Mesendoderm (in vitro differentiated cells): Measurements from ENCODE around the gene RNF13.

Experiments
- DNase-seq: peaks from one replicate; pipeline ENCODE4 v3.0.0; 2013
- H2AK5ac ChIP-seq: 2 replicates; pipeline ENCODE4 v1.6.1; 2013; ENCODE audit warnings: low read length, inconsistent platforms
- H2BK120ac ChIP-seq: 2 replicates; pipeline ENCODE4 v1.6.1; 2013; ENCODE audit warnings: low read depth, mild to moderate bottlenecking, low read length, moderate library complexity, mixed read lengths
- H2BK15ac ChIP-seq: replicated peaks from 2 replicates; pipeline ENCODE4 v1.6.1; 2013; ENCODE audit warnings: low read depth, mild to moderate bottlenecking, moderate library complexity
- H2BK5ac ChIP-seq: 2 replicates; pipeline ENCODE4 v1.6.1; 2013; ENCODE audit warnings: low read length, inconsistent platforms
- H3K18ac ChIP-seq: 2 replicates; pipeline ENCODE4 v1.6.1; 2013; ENCODE audit warnings: mild to moderate bottlenecking, low read length, mixed read lengths
- H3K23ac ChIP-seq: one replicate; pipeline ENCODE4 v1.6.1; 2013; ENCODE audit warnings: low read length
- H3K27ac ChIP-seq: 2 replicates; pipeline ENCODE4 v1.5.1; 2013; ENCODE audit warnings: low read depth, mild to moderate bottlenecking, inconsistent platforms, low read length, moderate library complexity
- H3K27me3 ChIP-seq: 2 replicates; pipeline ENCODE4 v1.6.1; 2013; ENCODE audit warnings: low read length, control low read depth, mild to moderate bottlenecking, inconsistent platforms; ENCODE audit not compliant: insufficient read depth, poor library complexity
- H3K36me3 ChIP-seq: 2 replicates; pipeline ENCODE4 v1.6.1; 2013; ENCODE audit warnings: low read length, inconsistent platforms; ENCODE audit not compliant: control insufficient read depth, insufficient read depth
- H3K4ac ChIP-seq: one replicate; pipeline ENCODE4 v1.6.1; 2013; ENCODE audit warnings: low read depth, mild to moderate bottlenecking, low read length, moderate library complexity
- H3K4me1 ChIP-seq: 2 replicates; pipeline ENCODE4 v1.6.1; 2013; ENCODE audit warnings: low read depth, low read length, inconsistent platforms; ENCODE audit not compliant: control insufficient read depth
- H3K4me2 ChIP-seq: 2 replicates; pipeline ENCODE4 v1.6.1; 2013; ENCODE audit warnings: low read length
- H3K4me3 ChIP-seq: 2 replicates; pipeline ENCODE4 v1.5.1; 2013; ENCODE audit warnings: mild to moderate bottlenecking, low read length
- H3K56ac ChIP-seq: one replicate; pipeline ENCODE4 v1.6.1; 2013; ENCODE audit warnings: low read length
- H3K79me1 ChIP-seq: 2 replicates; pipeline ENCODE4 v1.6.1; 2013; ENCODE audit warnings: low read length, inconsistent platforms
- H3K79me2 ChIP-seq: 2 replicates; pipeline ENCODE4 v1.6.1; 2013; ENCODE audit warnings: mild to moderate bottlenecking, low read length; ENCODE audit not compliant: control insufficient read depth, insufficient read depth
- H3K9ac ChIP-seq: 2 replicates; pipeline ENCODE4 v1.6.1; 2013; ENCODE audit warnings: low read length, inconsistent platforms
- H4K5ac ChIP-seq: one replicate; pipeline ENCODE4 v1.6.1; 2013; ENCODE audit warnings: low read length
- H4K8ac ChIP-seq: one replicate; pipeline ENCODE4 v1.6.1; 2013; ENCODE audit warnings: low read depth, mild to moderate bottlenecking, control low read depth, low read length, moderate library complexity
- WGBS: extraction: QIAGEN DNeasy Blood & Tissue Kit; methylation state at CpG from one replicate; pipeline ENCODE4 v1.1.7; 2013; ENCODE audit warnings: low lambda C conversion rate, missing lambda C conversion rate; ENCODE audit not compliant: insufficient coverage; ENCODE audit errors: extremely low coverage; 5-methylcytosine and 5-hydroxymethylcytosine counted together

Gene RNF13

DNA sequence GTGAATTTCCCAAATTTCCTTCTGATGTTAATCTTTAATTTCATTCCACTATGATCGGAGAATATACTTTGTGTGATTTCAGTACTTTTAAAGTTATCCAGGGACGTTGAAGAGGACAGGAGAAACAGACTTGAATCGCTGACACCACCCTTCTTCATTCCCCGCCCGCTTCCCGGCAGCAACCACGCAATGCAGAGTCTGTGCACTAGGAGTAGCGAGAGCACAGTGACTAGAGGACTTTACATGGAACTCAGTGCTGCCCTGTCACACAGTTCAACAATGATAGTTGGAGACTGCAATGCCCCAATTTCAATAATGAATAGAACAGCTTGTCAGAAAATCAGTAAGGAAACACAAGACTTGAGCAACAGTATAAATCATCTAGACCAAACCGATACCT is 73.9 kb downstream of the RNF13 start:
- H3K27ac ChIP-seq, result no peak overlapping the region
- H3K4me3 ChIP-seq, result no peak overlapping the region
- no peaks in the 10 kb centered on the region for H3K4me1 ChIP-seq
- no peak overlapping the region for H2BK15ac ChIP-seq
- WGBS, result no CpG with 5 or more reads among the region's 9 CpGs
- no peak overlapping the region for H4K5ac ChIP-seq
- no peak overlapping the region for H2BK5ac ChIP-seq
- peak; percentile 34 for DNase-seq
- H3K9ac ChIP-seq, result no peak overlapping the region
- H2BK120ac ChIP-seq, result no peak overlapping the region
- no peak overlapping the region for H4K8ac ChIP-seq
- no peak overlapping the region for H3K56ac ChIP-seq
- no peak overlapping the region for H3K23ac ChIP-seq
- H2AK5ac ChIP-seq, result no peak overlapping the region
- no peaks in the 10 kb centered on the region for H3K79me1 ChIP-seq
- no peak overlapping the region for H3K4ac ChIP-seq
- H3K27me3 ChIP-seq, result no peaks in the 10 kb centered on the region
- H3K79me2 ChIP-seq, result no peaks in the 10 kb centered on the region
- no peaks in the 10 kb centered on the region for H3K36me3 ChIP-seq
- no peak overlapping the region for H3K4me2 ChIP-seq
- H3K18ac ChIP-seq, result no peak overlapping the region

DNA sequence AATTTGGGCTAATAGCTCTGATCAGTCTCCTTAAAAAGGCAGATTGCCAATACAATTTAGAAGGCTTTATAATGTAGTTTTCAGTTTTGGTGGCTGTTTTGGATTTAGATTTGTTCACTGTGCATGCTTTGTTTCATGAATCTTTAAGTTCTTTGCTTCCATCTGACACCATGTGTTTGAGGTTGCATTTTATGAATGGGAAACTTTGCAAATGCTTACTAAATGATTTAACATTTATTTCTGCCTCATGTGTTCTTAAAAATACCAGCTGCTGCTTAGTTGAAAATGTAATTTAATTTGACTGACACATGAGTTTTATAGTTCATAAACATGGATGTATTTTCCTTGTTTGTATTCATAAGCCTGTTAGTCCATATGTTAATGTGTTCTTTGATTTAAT is 78.6 kb downstream of the RNF13 start:
- no peaks in the 10 kb centered on the region for H3K36me3 ChIP-seq
- H2AK5ac ChIP-seq, result no peak overlapping the region
- no peak overlapping the region for H4K5ac ChIP-seq
- H2BK15ac ChIP-seq, result no peak overlapping the region
- H3K18ac ChIP-seq, result no peak overlapping the region
- H2BK120ac ChIP-seq, result no peak overlapping the region
- H3K27me3 ChIP-seq, result no peaks in the 10 kb centered on the region
- H2BK5ac ChIP-seq, result no peak overlapping the region
- H3K23ac ChIP-seq, result no peak overlapping the region
- H3K9ac ChIP-seq, result no peak overlapping the region
- DNase-seq, result no peak
- H3K4me1 ChIP-seq, result no peaks in the 10 kb centered on the region
- no peak overlapping the region for H3K4ac ChIP-seq
- no peak overlapping the region for H3K4me2 ChIP-seq
- no peak overlapping the region for H4K8ac ChIP-seq
- H3K79me2 ChIP-seq, result no peaks in the 10 kb centered on the region
- no peak overlapping the region for H3K27ac ChIP-seq
- H3K79me1 ChIP-seq, result no peaks in the 10 kb centered on the region
- H3K4me3 ChIP-seq, result no peak overlapping the region
- H3K56ac ChIP-seq, result no peak overlapping the region

GRCh38 chr3:149892371-149892770 is 79.4 kb downstream of the RNF13 start:
- no peak overlapping the region for H3K4me3 ChIP-seq
- H2BK120ac ChIP-seq, result no peak overlapping the region
- no peak overlapping the region for H3K27ac ChIP-seq

GRCh38 chr3:149894205-149894604 is 81.2 kb downstream of the RNF13 start:
- no peak overlapping the region for H4K5ac ChIP-seq
- H3K4me2 ChIP-seq, result no peak overlapping the region
- H3K56ac ChIP-seq, result no peak overlapping the region
- no peak overlapping the region for H2AK5ac ChIP-seq
- no peaks in the 10 kb centered on the region for H3K79me1 ChIP-seq
- H3K18ac ChIP-seq, result no peak overlapping the region
- H3K27me3 ChIP-seq, result no peaks in the 10 kb centered on the region
- H3K36me3 ChIP-seq, result no peaks in the 10 kb centered on the region
- H3K79me2 ChIP-seq, result no peaks in the 10 kb centered on the region
- no peak overlapping the region for H3K4ac ChIP-seq
- no peak overlapping the region for H3K23ac ChIP-seq
- no peak overlapping the region for H2BK5ac ChIP-seq
- no peak overlapping the region for H2BK15ac ChIP-seq
- no peak overlapping the region for H2BK120ac ChIP-seq
- H3K27ac ChIP-seq, result no peak overlapping the region
- H3K4me3 ChIP-seq, result no peak overlapping the region
- H3K4me1 ChIP-seq, result no peaks in the 10 kb centered on the region
- no peak overlapping the region for H4K8ac ChIP-seq
- DNase-seq, result no peak
- no peak overlapping the region for H3K9ac ChIP-seq

More at GRCh38 chr3:149892371-149892770, 79.4 kb downstream of the RNF13 start:
- Histone ChIP-seq H2BK5ac (no peak overlapping the region), H3K18ac (no peak overlapping the region), H4K8ac (no peak overlapping the region), H3K4me1 (no peaks in the 10 kb centered on the region), H3K79me2 (no peaks in the 10 kb centered on the region), H3K56ac (no peak overlapping the region), H2AK5ac (no peak overlapping the region), H3K36me3 (no peaks in the 10 kb centered on the region), H4K5ac (no peak overlapping the region), H3K9ac (no peak overlapping the region), H3K4me2 (no peak overlapping the region), H3K23ac (no peak overlapping the region), H3K4ac (no peak overlapping the region), H3K27me3 (no peaks in the 10 kb centered on the region), H2BK15ac (no peak overlapping the region), H3K79me1 (no peaks in the 10 kb centered on the region)
- DNase-seq, result no peak
- no CpG with 5 or more reads among the region's 10 CpGs for WGBS

GRCh38 chr3:149895339-149895738 is 82.3 kb downstream of the RNF13 start:
- H4K5ac ChIP-seq, result no peak overlapping the region

GRCh38 chr3:149895769-149896168 is 82.8 kb downstream of the RNF13 start:
- H3K56ac ChIP-seq, result no peak overlapping the region
- H3K9ac ChIP-seq, result no peak overlapping the region
- WGBS, result no CpG with 5 or more reads among the region's 2 CpGs
- H3K4me1 ChIP-seq, result no peaks in the 10 kb centered on the region
- no peaks in the 10 kb centered on the region for H3K27me3 ChIP-seq
- H3K79me1 ChIP-seq, result no peaks in the 10 kb centered on the region
- no peak overlapping the region for H2BK120ac ChIP-seq
- H4K5ac ChIP-seq, result no peak overlapping the region
- no peak overlapping the region for H3K4me3 ChIP-seq
- no peak overlapping the region for H4K8ac ChIP-seq
- no peak overlapping the region for H3K4ac ChIP-seq
- no peak overlapping the region for H3K23ac ChIP-seq
- H2AK5ac ChIP-seq, result no peak overlapping the region
- H3K79me2 ChIP-seq, result no peaks in the 10 kb centered on the region
- H3K4me2 ChIP-seq, result no peak overlapping the region
- DNase-seq, result no peak
- H2BK5ac ChIP-seq, result no peak overlapping the region
- H3K18ac ChIP-seq, result no peak overlapping the region
- no peak overlapping the region for H2BK15ac ChIP-seq
- no peaks in the 10 kb centered on the region for H3K36me3 ChIP-seq
- H3K27ac ChIP-seq, result no peak overlapping the region

More at GRCh38 chr3:149895339-149895738, 82.3 kb downstream of the RNF13 start:
- no peaks in the 10 kb centered on the region for H3K36me3 ChIP-seq
- H3K23ac ChIP-seq, result no peak overlapping the region
- H3K79me2 ChIP-seq, result no peaks in the 10 kb centered on the region
- H3K4me2 ChIP-seq, result no peak overlapping the region
- no peak overlapping the region for H3K18ac ChIP-seq
- no peak overlapping the region for H3K9ac ChIP-seq
- no peak overlapping the region for H3K4me3 ChIP-seq
- H3K4me1 ChIP-seq, result no peaks in the 10 kb centered on the region
- H3K27me3 ChIP-seq, result no peaks in the 10 kb centered on the region
- H3K79me1 ChIP-seq, result no peaks in the 10 kb centered on the region
- DNase-seq, result peak; percentile 7
- no peak overlapping the region for H2BK15ac ChIP-seq
- no peak overlapping the region for H3K56ac ChIP-seq
- no peak overlapping the region for H3K4ac ChIP-seq
- H2BK5ac ChIP-seq, result no peak overlapping the region
- H2AK5ac ChIP-seq, result no peak overlapping the region
- H3K27ac ChIP-seq, result no peak overlapping the region
- no peak overlapping the region for H2BK120ac ChIP-seq
- no peak overlapping the region for H4K8ac ChIP-seq
- WGBS, result no CpG with 5 or more reads among the region's 1 CpG
